Measurements from ENCODE around the gene TMIGD2. TPM values are rescaled to one million over a fixed set of nuclear protein-coding genes. Genes with fewer than 3 reads are reported as not detected.

Gene TMIGD2
- polyA plus RNA-seq, 1 experiment, result not detected

DNA sequence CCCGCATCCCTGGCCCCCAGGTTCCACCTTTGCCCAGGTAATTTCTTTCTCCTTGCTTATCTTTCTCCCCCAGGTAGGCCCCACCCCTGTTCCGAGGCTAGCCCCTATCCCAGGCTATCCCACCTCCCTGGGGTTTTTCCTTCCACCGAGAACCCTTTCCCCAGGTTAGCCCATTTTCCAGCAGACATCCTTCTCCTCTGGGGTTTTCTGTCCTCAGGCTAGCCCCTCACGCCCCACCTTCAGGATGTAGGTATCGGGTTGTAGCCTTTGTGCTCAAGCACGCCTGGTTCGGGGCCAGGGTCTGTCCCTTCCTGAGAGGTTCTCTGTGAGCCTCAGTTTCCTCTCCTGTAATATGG, 3.0 kb upstream of the TMIGD2 start:
- no peak for DNase-seq (ENCODE audit: low read depth)
- TF ChIP-seq, protein P1, sequence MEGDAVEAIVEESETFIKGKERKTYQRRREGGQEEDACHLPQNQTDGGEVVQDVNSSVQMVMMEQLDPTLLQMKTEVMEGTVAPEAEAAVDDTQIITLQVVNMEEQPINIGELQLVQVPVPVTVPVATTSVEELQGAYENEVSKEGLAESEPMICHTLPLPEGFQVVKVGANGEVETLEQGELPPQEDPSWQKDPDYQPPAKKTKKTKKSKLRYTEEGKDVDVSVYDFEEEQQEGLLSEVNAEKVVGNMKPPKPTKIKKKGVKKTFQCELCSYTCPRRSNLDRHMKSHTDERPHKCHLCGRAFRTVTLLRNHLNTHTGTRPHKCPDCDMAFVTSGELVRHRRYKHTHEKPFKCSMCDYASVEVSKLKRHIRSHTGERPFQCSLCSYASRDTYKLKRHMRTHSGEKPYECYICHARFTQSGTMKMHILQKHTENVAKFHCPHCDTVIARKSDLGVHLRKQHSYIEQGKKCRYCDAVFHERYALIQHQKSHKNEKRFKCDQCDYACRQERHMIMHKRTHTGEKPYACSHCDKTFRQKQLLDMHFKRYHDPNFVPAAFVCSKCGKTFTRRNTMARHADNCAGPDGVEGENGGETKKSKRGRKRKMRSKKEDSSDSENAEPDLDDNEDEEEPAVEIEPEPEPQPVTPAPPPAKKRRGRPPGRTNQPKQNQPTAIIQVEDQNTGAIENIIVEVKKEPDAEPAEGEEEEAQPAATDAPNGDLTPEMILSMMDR (IDR thresholded peaks at IDR 0.05; ENCODE audit: insufficient read depth, low read depth, low read length), result no peak
- POLR2A ChIA-PET, result no interaction called here
- H3K27me3 ChIP-seq (ENCODE audit: control insufficient read depth, insufficient read depth, low read length), result no peaks in the 10 kb centered on the region
- H3K4me3 ChIP-seq (ENCODE audit: low read depth, low read length), result no peak overlapping the region; the same call in 1 of the 2 replicates
- peaks cover 3% of the 10 kb centered on the region for H3K36me3 ChIP-seq (ENCODE audit: control insufficient read depth, insufficient read depth, low read length)
- CTCF ChIA-PET, result interaction anchor here (1.3 kb wide), 1 partner anchor 47 kb away, joined by 5 read pairs; no protein-coding TSS in a partner anchor

DNA sequence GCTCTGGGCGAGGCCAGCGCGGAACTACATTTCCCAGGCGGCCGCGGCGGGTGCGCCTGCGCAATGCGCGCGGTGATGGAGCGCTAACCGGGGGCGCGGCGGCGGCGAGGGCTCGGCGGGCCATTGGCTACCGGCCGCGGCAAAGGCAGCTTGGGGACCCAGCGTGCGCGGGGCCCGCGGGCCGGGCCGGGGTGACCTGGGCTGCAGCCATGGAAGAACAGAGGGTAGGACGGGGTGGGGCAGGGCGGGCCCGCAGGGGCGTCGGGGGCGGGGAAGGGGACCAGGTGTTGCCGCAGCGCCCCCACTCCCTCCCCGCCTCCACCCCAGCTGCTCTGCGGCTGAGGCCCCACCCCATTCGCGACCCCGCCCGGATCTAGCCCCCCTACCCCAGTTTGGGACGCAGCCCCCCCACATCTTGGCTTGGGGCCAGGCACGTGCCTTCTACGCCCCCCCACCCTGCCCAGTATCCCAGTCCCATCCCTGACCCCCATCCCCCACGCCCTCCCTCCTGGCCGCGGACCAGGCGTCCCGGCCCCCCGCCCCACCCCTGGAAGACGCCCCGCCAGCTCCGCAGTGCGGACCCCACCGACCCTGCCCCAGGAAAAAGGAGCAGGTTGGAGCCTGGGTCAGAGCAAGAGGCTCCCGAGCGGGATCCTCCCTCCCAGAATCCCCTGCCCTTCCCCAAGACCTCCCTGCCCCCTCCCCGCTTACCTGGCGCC, 2.5 kb upstream of the TMIGD2 start, which contains the start of gene FSD1:
TSS of gene FSD1 (plus strand) at position 61 of the 719 bp plus-strand sequence. CDS start at position 210, 149 bp downstream.
- ChIA-PET CTCF (interaction anchor here (1.0 to 1.3 kb wide), 2 partner anchors 48 kb away, joined by 3 to 5 read pairs; no protein-coding TSS in a partner anchor), POLR2A (interaction anchor here (0.6 to 0.7 kb wide), 2 partner anchors 16 to 89 kb away, joined by 3 to 24 read pairs; no protein-coding TSS in a partner anchor)
- Histone ChIP-seq H3K4me3 (ENCODE audit: low read depth, low read length) (peak within 1 kb of the TSS; percentile 64), H3K36me3 (ENCODE audit: control insufficient read depth, insufficient read depth, low read length) (peaks cover 3% of the 10 kb centered on the region), H3K27me3 (ENCODE audit: control insufficient read depth, insufficient read depth, low read length) (no peaks in the 10 kb centered on the region)
- no peak for DNase-seq (ENCODE audit: low read depth)
- TF ChIP-seq, protein P1 (IDR thresholded peaks at IDR 0.05; ENCODE audit: insufficient read depth, low read depth, low read length), result no peak

DNA sequence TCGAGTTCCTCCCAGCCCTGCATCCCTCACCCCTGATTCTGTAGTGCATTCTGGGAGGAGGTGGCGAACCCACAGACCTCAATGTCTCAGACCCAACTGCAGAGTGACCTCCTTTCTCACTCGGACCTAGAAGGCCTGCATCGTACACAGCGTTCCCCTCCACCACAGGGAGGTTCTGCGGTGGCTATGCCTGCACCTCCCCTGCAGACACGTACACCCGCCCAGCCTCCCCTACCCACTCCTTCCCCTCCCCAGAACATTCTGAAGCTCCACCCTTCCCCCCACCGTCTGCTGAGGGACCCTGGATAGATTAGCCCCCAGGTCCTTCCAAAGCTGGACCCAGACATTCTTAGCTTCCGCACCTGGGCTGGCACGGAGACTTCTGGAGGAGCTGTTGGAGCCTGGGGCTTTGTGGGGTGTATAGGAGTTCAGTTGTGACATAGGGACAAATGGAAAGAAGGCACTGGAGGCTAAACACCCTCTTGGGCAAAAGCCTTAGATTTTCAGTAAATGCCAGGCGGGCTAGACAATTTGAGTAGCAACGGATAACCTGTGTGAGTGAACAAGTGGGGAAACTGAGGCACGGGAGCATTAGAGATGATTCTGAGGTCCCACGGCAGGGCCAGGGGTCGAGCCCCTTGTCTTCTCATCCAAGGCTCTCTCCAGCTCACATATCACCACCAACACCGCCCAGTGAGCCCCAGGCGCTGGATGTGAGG, 1.8 kb upstream of the TMIGD2 start:
- POLR2A ChIA-PET, result interaction anchor here (0.7 kb wide), 1 partner anchor 17 kb away, joined by 3 read pairs; no protein-coding TSS in a partner anchor
- TF ChIP-seq, protein P1 (IDR thresholded peaks at IDR 0.05; ENCODE audit: insufficient read depth, low read depth, low read length), result no peak

DNA sequence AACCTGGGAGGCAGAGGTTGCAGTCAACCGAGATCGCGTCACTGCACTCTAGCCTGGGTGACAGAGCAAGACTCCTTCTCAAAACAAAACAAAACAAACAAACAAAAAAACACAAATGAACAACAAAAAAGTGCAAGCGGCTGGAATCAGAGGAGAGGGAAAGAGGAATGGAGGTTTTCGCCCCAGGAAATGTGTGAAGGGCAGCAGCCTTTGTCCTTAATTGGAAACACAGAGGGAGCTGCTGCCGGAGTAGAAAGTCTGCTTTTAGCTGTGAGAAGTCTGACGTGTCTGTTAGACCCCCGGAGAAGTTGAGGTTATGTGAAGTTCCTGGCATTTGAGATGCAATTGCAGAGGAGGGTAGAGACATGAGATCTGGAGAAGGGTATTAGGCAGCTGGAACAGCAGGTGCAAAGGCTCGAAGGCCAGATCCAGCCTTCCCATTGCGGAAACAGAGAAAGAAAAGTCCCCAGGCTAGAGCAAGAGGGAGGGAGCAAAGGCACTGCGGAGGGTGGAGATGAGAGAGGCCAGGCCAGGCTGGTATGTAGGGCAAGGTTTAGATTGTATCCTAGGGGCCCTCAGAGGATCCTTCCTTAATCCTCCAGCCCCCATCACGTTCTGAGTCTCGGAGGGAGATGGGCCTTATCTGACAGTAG, 473 bp downstream of the TMIGD2 start:
- Histone ChIP-seq H3K27me3 (ENCODE audit: control insufficient read depth, insufficient read depth, low read length) (no peaks in the 10 kb centered on the region), H3K36me3 (ENCODE audit: control insufficient read depth, insufficient read depth, low read length) (no peaks in the 10 kb centered on the region), H3K4me3 (ENCODE audit: low read depth, low read length) (no peak overlapping the region)
- TF ChIP-seq, protein P1 (IDR thresholded peaks at IDR 0.05; ENCODE audit: insufficient read depth, low read depth, low read length), result no peak
- POLR2A ChIA-PET, result no interaction called here
- DNase-seq (ENCODE audit: low read depth), result no peak
- CTCF ChIA-PET, result no interaction called here

More for the DNA sequence above, 1.8 kb upstream of the TMIGD2 start:
- CTCF ChIA-PET, result interaction anchor here (1.0 kb wide), 1 partner anchor 49 kb away, joined by 3 read pairs; no protein-coding TSS in a partner anchor
- DNase-seq (ENCODE audit: low read depth), result no peak
- H3K4me3 ChIP-seq (ENCODE audit: low read depth, low read length), result no peak overlapping the region
- no peaks in the 10 kb centered on the region for H3K27me3 ChIP-seq (ENCODE audit: control insufficient read depth, insufficient read depth, low read length)
- peaks cover 3% of the 10 kb centered on the region; the same call in 1 of the 2 replicates for H3K36me3 ChIP-seq (ENCODE audit: control insufficient read depth, insufficient read depth, low read length)

DNA sequence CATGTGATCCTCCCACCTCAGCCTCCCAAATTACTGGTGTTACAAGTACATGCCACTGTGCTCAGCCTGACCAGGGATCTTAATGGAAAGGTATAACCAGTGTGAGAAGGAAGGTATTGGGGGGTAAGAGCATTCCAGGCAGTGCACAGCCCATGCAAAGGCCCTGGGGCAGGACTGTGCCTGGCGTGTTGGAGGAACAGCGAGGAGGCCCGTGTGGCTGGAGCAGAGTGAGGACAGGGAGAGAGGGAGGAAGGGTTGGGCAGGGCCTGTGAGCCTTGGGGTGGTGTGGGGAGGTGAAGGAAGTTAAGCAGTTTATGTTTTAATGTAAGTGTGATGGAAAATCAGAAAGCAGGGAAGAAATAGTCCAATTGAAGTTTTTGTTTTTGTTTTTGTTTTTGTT, 1.6 kb downstream of the TMIGD2 start:
- TF ChIP-seq, protein P1 (IDR thresholded peaks at IDR 0.05; ENCODE audit: insufficient read depth, low read depth, low read length), result no peak
- H3K27me3 ChIP-seq (ENCODE audit: control insufficient read depth, insufficient read depth, low read length), result no peaks in the 10 kb centered on the region
- CTCF ChIA-PET, result no interaction called here
- no peaks in the 10 kb centered on the region for H3K36me3 ChIP-seq (ENCODE audit: control insufficient read depth, insufficient read depth, low read length)
- DNase-seq (ENCODE audit: low read depth), result no peak
- no peak overlapping the region for H3K4me3 ChIP-seq (ENCODE audit: low read depth, low read length)
- POLR2A ChIA-PET, result no interaction called here
